T-helper 1 cell treated with Interleukin-12 subunit alpha and Interleukin-12 subunit beta and Interleukin-4 antibody, amounts not matched to agents 30 ng/mL and 1 ng/mL, for 36 hours (primary cell): ENCODE results near the gene ARL4A. TPM values are rescaled to one million over a fixed set of nuclear protein-coding genes. Genes with fewer than 3 reads are reported as not detected.
"Not testable (repeated sequence)": the region's sequence is repeated elsewhere in the genome, so short reads cannot be mapped to it uniquely, and the experiment has no call there.

Source experiments
- intact Hi-C: fragments of 100-400 bp; cut with micrococcal nuclease; formaldehyde crosslinking; loops from one replicate; pipeline ENCODE4 v1.15.1; 2024
- total RNA-seq: library from RNA; stranded (reverse); gene quantifications from 2 replicates; pipeline ENCODE4 v1.2.3, GENCODE V29; 2022

Gene ARL4A
- total RNA-seq, result 10.2 and 11.4 TPM in 2 replicates

DNA sequence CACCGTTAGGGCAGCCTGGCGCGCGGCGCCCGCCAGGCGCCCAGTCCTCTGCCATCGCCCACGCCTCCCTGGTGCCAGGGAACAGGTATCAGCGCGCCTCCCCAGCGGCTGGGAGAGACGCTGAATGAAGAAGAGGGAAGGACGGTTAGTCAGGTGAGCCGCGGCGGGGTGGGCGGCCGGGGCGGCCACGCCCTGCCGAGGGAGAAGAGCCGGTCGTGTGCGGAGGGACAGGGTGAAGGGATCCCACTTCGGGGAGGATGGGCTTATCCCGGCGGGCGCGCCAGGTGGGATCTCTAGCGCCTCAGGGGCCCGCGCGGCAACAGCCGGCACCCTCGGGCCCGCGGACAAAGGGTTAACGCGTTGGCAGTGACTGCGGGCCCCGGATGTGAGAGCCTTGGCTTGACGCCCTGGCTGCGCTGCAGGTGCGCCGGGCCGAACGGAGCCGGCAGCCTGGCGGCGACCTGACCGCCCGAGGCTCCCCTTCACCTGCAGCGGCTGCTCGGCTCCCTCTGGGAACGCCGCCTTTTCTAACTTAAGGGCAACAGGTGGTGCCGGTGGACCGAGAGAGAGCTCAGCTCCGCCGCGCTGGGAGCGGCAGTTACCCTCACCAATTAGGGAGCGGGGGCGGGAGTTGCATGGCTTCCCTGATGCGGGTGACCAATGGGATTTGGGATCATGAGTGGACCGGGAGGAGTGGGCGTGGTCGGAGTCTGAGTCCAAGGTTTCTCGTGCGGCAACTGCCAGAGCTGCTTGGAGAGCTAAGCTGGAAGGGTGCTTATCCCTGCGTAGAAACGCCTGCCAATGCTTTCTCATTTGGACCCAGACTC lies at the start of gene ARL4A:
TSS of gene ARL4A (plus strand) at position 743 of the 827 bp plus-strand sequence. CDS start 622 bp downstream, outside the sequence.
- intact Hi-C loops, result loop anchor here (1.0 to 5.0 kb wide), 11 partner anchors 12 to 1714 kb away; partner anchors contain the start of genes PHF14 and TMEM106B

GRCh38 chr7:12637819-12638592 lies 49.4 kb upstream of the ARL4A start:
- intact Hi-C loops, result loop anchor here (2.0 to 5.0 kb wide), 4 partner anchors 37 to 1105 kb away; no protein-coding TSS in a partner anchor

- intact Hi-C loops, result loop anchor here (1.0 to 5.0 kb wide), 7 partner anchors 36 to 1819 kb away; no protein-coding TSS in a partner anchor
These were observed 48.5 kb upstream of the ARL4A start for GRCh38 chr7:12638851-12639456.

DNA sequence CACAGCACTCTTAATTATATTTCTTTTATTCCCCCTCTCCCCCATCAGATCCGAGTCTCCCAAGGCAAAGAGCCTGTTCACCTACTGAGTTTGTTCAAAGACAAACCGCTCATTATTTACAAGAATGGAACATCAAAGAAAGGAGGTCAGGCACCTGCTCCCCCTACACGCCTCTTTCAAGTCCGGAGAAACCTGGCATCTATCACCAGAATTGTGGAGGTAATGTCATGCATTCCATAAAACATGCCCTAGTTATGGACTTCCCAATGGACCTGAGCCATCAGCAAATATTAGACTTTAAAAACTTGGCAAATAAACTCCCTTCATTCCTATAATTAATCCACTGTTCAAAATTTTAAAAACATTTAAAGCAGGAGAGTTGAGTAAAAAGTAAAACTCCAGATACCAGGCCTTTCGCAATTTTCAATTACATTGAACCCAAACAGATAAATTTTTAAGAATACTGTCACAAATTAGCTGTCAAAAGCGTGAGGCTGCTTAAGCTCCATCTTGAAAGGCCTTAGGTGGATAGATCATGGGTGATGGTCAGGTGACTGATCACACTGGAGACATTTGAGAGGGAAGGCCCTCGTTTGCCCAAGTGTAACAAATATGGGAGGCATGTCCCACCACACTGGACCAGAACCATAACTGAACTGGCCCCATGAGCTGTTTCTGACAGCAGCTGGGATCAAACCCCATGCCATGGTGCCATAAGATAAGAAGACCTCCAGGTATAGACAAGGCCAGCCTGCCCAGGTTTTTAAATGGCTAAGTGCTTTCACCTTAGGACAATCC lies 46.9 kb upstream of the ARL4A start:
- intact Hi-C loops, result no loop called here

DNA sequence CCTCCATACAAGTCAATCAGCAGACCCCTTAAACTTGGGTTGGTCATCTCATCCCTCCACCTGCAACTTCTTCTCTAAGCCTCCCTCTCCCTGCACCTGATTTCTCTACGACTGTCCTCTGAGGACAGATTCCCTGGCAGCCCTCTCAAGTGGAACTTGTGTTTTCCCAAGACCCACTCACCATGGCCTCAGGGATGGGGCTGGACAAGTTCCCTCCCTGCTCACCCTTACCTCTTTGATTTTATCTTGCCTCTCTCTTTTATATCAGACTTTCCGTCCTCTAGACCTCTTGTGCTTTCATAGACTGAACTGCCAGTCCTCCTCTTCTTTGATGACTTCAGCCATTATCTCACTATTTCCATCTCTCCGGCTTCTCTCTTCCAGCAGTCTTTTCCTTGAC lies 46.2 kb upstream of the ARL4A start:
- intact Hi-C loops, result no loop called here

- intact Hi-C loops, result no loop called here
These were observed 44.9 kb upstream of the ARL4A start for GRCh38 chr7:12642508-12642907.

DNA sequence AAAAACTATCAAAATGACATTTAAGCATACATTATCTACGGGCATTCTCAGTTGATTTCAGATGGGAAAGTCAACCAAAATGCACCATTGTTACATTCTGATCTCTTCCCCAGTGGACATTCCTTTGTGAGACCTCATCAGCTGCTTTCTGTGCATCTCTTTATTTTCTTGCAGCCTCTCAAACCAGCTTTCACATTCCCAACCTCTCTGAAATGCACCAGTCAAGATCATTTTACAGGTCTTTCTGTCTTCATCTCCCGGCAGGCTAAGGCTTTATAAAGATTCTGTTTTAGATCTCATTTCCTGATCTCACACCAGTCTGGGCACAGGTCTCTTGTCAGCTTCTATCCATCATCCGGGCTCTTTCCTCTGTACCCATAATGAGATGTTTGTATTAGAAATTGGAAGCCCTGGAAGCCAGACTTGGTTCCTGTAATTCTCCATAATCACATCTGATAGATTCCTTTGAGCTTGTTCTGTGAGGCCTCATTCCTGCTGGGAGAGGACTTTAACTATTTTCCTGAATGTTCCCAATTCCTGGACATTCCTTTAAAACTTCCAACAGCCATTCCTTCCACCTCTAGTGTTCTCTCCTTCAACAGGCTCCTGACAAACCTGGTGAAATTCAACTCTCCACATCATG lies 44.3 kb upstream of the ARL4A start:
- intact Hi-C loops, result no loop called here

- intact Hi-C loops, result no loop called here
These were observed 43.8 kb upstream of the ARL4A start for GRCh38 chr7:12643644-12644043.

GRCh38 chr7:12645212-12645611 lies 42.2 kb upstream of the ARL4A start:
- intact Hi-C loops, result not testable (repeated sequence)

GRCh38 chr7:12646139-12646538 lies 41.3 kb upstream of the ARL4A start:
- intact Hi-C loops, result no loop called here

DNA sequence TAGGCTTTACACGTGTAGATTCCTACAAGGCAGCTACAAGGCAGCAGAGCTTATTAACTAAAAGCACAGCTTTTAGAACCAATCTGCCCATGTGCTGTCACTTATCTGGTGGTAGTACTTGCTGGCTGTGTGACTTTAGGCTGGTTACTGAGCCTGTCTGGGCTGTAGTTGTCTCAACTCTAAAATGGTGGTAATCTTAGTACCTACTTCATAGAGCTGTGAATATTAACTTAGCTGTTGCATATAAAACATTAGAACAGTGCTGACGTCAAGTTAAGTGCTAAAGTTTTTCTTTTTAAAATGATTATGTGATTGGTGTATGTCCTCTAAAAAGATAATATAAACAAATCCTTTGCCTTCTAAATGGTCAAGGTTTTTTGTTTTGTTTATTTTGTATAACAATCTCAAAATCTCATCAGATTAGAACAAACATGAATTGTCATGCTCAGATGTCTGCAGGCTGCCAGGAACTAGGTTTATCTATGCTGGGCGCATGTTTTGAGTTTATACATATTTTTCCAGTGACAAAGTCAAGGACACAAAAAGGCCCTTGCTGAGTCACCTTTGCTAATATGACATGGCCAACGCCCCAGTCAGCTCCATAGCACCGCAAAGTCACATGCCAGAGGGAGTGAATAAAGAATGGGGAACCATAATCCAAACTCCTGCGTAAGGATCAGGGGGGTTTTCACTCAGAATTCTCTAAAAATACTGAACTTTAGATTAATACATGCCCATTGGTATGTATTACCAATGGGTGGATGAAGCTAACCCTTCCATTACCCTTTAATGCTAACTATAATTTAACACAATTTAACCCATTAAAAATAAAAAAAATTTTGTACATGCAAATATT lies 39.8 kb upstream of the ARL4A start:
- intact Hi-C loops, result no loop called here

GRCh38 chr7:12648704-12649261 lies 38.6 kb upstream of the ARL4A start:
- intact Hi-C loops, result no loop called here

DNA sequence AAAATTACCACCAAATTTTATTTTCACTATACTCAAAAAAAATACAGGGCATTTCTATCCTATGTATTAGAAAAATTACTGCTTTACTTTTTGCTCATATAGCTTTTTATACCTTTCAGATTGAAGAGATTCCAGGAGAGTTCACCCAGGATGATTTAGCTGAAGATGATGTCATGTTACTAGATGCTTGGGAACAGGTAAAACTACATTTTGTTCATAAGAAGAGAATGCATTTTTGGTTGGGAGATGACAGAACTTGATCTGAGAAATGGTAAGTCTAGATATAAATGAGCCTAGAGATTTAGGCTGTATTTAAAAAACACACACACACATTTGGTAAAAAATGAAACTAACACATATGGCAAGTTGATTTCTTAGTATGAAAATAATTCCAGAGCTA lies 38.1 kb upstream of the ARL4A start:
- intact Hi-C loops, result no loop called here

GRCh38 chr7:12650080-12650479 lies 37.4 kb upstream of the ARL4A start:
- intact Hi-C loops, result no loop called here

- intact Hi-C loops, result no loop called here
These were observed 34.3 kb upstream of the ARL4A start for GRCh38 chr7:12653110-12653509.

DNA sequence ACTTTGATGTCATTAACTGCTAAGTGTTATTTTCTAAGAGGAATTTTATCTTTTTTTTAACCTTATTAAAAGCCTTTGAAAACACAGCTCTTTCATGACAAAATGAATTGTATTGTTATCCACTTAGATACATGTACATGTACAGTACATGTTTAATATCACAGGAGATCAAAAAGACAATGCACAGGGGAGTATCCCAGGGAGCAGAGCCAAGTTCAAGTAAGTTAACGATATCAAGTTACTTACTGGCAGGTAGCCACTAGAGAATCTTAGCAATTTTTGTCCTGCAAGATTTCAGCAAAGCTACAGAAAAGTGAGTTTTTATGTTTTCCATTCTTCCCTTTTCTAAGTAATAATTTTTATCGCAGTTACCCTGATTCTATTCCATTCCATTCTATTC lies 33.9 kb upstream of the ARL4A start:
- intact Hi-C loops, result no loop called here

DNA sequence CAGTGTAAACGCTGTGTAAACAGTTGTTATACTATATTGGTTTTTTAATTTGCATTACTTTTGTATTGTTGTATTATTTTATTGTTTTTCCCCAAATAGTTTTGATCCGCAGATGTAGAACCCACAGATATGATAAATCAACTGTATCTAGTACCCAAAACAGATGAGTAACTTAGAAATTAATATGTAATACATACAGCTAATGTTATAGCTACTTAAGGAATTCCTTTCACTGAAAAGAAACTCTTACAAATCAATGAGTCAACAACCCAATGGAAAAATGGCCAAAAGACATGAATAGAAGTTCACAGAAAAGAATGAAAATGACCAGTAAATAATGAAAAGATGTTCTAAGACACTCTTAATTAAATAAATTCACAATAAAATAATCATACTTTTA lies 32.3 kb upstream of the ARL4A start:
- intact Hi-C loops, result no loop called here

DNA sequence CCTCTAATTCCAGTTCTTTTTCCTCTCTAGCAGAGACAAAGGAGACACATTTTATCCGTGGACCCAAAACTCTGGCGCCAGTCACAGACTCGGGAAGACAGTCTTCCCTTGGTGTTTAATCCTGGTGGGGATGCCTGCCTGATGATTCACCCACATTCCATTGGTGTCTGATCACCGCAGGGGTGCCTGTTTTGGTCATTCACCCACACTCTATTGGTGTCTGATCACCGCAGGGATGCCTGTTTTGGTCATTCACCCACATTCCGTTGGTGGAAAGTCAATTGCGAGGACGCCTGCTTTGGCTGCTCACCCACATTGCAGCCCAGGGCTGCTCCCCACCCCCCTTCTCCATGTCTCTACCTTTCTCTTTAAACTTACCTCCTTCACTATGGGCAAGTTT lies 27.0 kb upstream of the ARL4A start:
- intact Hi-C loops, result not testable (repeated sequence)

DNA sequence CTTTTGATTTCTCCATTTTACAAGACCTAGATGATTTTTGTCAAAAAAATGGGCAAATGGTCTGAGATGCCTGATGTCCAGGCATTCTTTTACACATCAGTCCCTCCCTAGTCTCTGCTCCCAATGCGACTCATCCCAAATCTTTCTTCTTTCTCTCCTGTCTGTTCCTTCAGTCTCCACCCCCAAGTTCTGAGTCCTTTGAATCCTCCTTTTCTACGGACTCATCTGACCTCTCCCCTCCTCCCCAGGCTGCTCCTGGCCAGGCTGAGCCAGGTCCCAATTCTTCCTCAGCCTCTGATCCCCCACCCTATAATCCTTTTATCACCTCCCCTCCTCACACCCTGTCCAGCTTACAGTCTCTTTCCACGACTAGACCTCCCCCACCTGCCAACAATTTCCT lies 26.4 kb upstream of the ARL4A start:
- intact Hi-C loops, result not testable (repeated sequence)
